ENCODE results near the gene FEN1. TPM values are rescaled to one million over a fixed set of nuclear protein-coding genes. Genes with fewer than 3 reads are reported as not detected.

The FEN1 gene
- total and polyA plus RNA-seq, 2 of the 8 experiments (the other 6 are each of a cell fraction or from before 2014, with no cell fraction given): 52.6 to 86.1 TPM

GRCh38 chr11:61762798-61763197 is 29.9 kb upstream of the FEN1 start:
- no peak for FAIRE-seq
- Histone ChIP-seq H3K36me3 (ENCODE audit: control insufficient read depth in 2 of 4, insufficient read depth in 4 of 4, low read length in 3 of 4) (no peaks in the 10 kb centered on the region), H3K79me2 (ENCODE audit: control insufficient read depth in 1 of 2, insufficient read depth in 2 of 2, low read length in 2 of 2) (no peaks in the 10 kb centered on the region), H3K4ac (replicated peaks; ENCODE audit: insufficient read length, low read depth, low read length) (no peak overlapping the region), H3K9me3 (ENCODE audit: insufficient read depth in 2 of 2, low read depth in 1 of 2, low read length in 1 of 2) (no peaks in the 10 kb centered on the region), H2BK15ac (ENCODE audit: low read length) (no peak overlapping the region), H3K23me2 (ENCODE audit: low read depth, low read length) (no peaks in the 10 kb centered on the region), H3K56ac (replicated peaks; ENCODE audit: insufficient read length, low read depth, low read length) (no peak overlapping the region), H4K5ac (ENCODE audit: insufficient read length, low read depth, low read length) (no peak overlapping the region), H3K27ac (ENCODE audit: low read depth, low read length) (no peak overlapping the region), H3K27me3 (replicated peaks in 1 of 4; ENCODE audit: control insufficient read depth in 3 of 4, extremely low read depth in 1 of 4, insufficient read depth in 3 of 4, low read length in 3 of 4) (no peaks in the 10 kb centered on the region), H2AFZ (ENCODE audit: low read length) (no peak overlapping the region), H3K18ac (ENCODE audit: extremely low read depth, low read length) (no peak overlapping the region; the same call in 1 of the 2 replicates), H3K9ac (replicated peaks in 1 of 4; ENCODE audit: extremely low read depth in 1 of 4, low read depth in 3 of 4, low read length in 3 of 4) (no peak overlapping the region), H3K23ac (ENCODE audit: insufficient read length) (no peak overlapping the region), H2AK5ac (ENCODE audit: low read depth, low read length) (no peak overlapping the region), H2BK12ac (ENCODE audit: low read depth, low read length) (no peak overlapping the region), H3K4me2 (ENCODE audit: insufficient read depth in 1 of 2, low read depth in 2 of 2, low read length in 2 of 2) (no peak overlapping the region), H3K4me1 (replicated peaks in 1 of 4; ENCODE audit: control insufficient read depth in 3 of 4, insufficient read depth in 4 of 4, low read length in 3 of 4) (peaks cover 0 to 14% (median 7%) of the 10 kb centered on the region in 4 experiments; a peak in 6 of 7 replicates), H4K8ac (ENCODE audit: extremely low read depth, insufficient read depth, low read length) (no peak overlapping the region), H3K14ac (ENCODE audit: insufficient read length) (no peak overlapping the region), H3K79me1 (ENCODE audit: low read depth, low read length) (no peaks in the 10 kb centered on the region), H4K91ac (replicated peaks; ENCODE audit: insufficient read length, low read length) (no peak overlapping the region), H3K4me3 (ENCODE audit: extremely low read depth in 1 of 4, insufficient read depth in 2 of 4, low read depth in 3 of 4, low read length in 4 of 4) (no peak overlapping the region), H2BK5ac (ENCODE audit: low read depth, low read length) (no peak overlapping the region), H4K20me1 (replicated peaks in 1 of 2; ENCODE audit: control insufficient read depth in 1 of 2, insufficient read depth in 2 of 2, low read length in 2 of 2) (no peaks in the 10 kb centered on the region), H2BK20ac (ENCODE audit: low read length) (no peak overlapping the region), H2BK120ac (replicated peaks; ENCODE audit: low read depth, low read length) (no peak overlapping the region)
- POLR2A ChIA-PET (ENCODE audit: partially characterized antibody): no interaction called here
- CTCF ChIA-PET (ENCODE audit: partially characterized antibody): no interaction called here
- 88% methylated on average over 13 of the region's 15 CpGs; no CpG with 5 or more reads in 1 of the 2 experiments for WGBS, 2 experiments (ENCODE audit: extremely low coverage in 1 of 2, insufficient coverage in 1 of 2, insufficient read length in 1 of 2, insufficient replicate concordance in 2 of 2, low coverage in 1 of 2, low lambda C conversion rate in 2 of 2, missing lambda C conversion rate in 1 of 2)
- DNase-seq (ENCODE audit: low read depth in 1 of 2, low spot score in 2 of 2): no peak
- TF ChIP-seq SIX5 (IDR thresholded peaks at IDR 0.05; ENCODE audit: low read depth, low read length): no peak
- no peak for TF ChIP-seq YY1 (IDR thresholded peaks at IDR 0.05; ENCODE audit: low read depth, low read length)
- no peak for TF ChIP-seq RFX5 (IDR thresholded peaks at IDR 0.05; ENCODE audit: borderline replicate concordance, low read depth, low read length)
- TF ChIP-seq CHD1 (IDR thresholded peaks at IDR 0.05; ENCODE audit: low read depth, low read length): no peak
- no peak for TF ChIP-seq BRCA1 (IDR thresholded peaks at IDR 0.05; ENCODE audit: low read depth, low read length)
